ENCODE results near the gene PJA2. TPM values are rescaled to one million over a fixed set of nuclear protein-coding genes. Genes with fewer than 3 reads are reported as not detected.

PJA2 gene
- polyA plus RNA-seq, 2 of the 4 experiments (the other 2 are of a cell fraction): 24.9 to 56.5 TPM

- ATAC-seq (no peak), FAIRE-seq (no peak), DNase-seq (ENCODE audit: low read depth in 1 of 2, low spot score in 1 of 2) (no peak)
- TF ChIP-seq MYC (IDR thresholded peaks at IDR 0.05; ENCODE audit: borderline replicate concordance, low read length): no peak
- TF ChIP-seq RARB (CRISPR knock-in tag; IDR thresholded peaks at IDR 0.05): no peak
- Histone ChIP-seq H3K9me3 (no peaks in the 10 kb centered on the region), H3K4me3 (no peak overlapping the region), H3K27ac (no peak overlapping the region), H3K4me2 (no peak overlapping the region), H3K4me1 (no peaks in the 10 kb centered on the region)
- ChIA-PET CTCF (interaction anchor here (0.7 kb wide), 1 partner anchor 12 kb away, joined by 3 read pairs; no protein-coding TSS in a partner anchor), POLR2A (no interaction called here)
- WGBS (ENCODE audit: missing lambda C conversion rate): 38% methylated on average over 3 of the region's 3 CpGs
Observed at GRCh38 chr5:109310315-109310714, 99.5 kb downstream of the PJA2 start.

GRCh38 chr5:109309326-109310063 lies 100.3 kb downstream of the PJA2 start:
- ATAC-seq: no peak
- no peak overlapping the region for H3K4me2 ChIP-seq
- 21% methylated on average over 5 of the region's 5 CpGs for WGBS (ENCODE audit: missing lambda C conversion rate)
- H3K4me3 ChIP-seq: no peak overlapping the region
- no peak for FAIRE-seq
- H3K9me3 ChIP-seq: no peaks in the 10 kb centered on the region
- no peak for TF ChIP-seq RNF2 (IDR thresholded peaks at IDR 0.05; ENCODE audit: borderline replicate concordance, low read depth)
- no peak for TF ChIP-seq ZFP36 (IDR thresholded peaks at IDR 0.05; ENCODE audit: borderline replicate concordance, partially characterized antibody)
- no peak for TF ChIP-seq HEYL (CRISPR knock-in tag; IDR thresholded peaks at IDR 0.05)
- TF ChIP-seq NPAS2 (CRISPR knock-in tag; IDR thresholded peaks at IDR 0.05; ENCODE audit: borderline replicate concordance): no peak
- TF ChIP-seq FOSL2 (IDR thresholded peaks at IDR 0.05): no peak
- no peak for TF ChIP-seq FOSL2 (CRISPR knock-in tag; IDR thresholded peaks at IDR 0.05)
- no peak for TF ChIP-seq FOXS1 (CRISPR knock-in tag; IDR thresholded peaks at IDR 0.05)
- no peak for TF ChIP-seq MAX (IDR thresholded peaks at IDR 0.05)
- no peak for DNase-seq (ENCODE audit: low read depth in 1 of 2, low spot score in 1 of 2)
- H3K4me1 ChIP-seq: no peaks in the 10 kb centered on the region
- ChIA-PET CTCF (interaction anchor here (0.7 kb wide), 1 partner anchor 13 kb away, joined by 3 read pairs; no protein-coding TSS in a partner anchor), POLR2A (no interaction called here)
- no peak overlapping the region for H3K27ac ChIP-seq

GRCh38 chr5:109307951-109308350 lies 101.8 kb downstream of the PJA2 start:
- POLR2A ChIA-PET: no interaction called here
- no peak for FAIRE-seq

GRCh38 chr5:109307456-109307855 lies 102.3 kb downstream of the PJA2 start:
- Histone ChIP-seq H3K9me3 (no peaks in the 10 kb centered on the region), H3K4me1 (no peaks in the 10 kb centered on the region), H3K4me2 (no peak overlapping the region), H3K27ac (no peak overlapping the region), H3K4me3 (no peak overlapping the region)
- DNase-seq (ENCODE audit: low read depth in 1 of 2, low spot score in 1 of 2) (no peak), FAIRE-seq (no peak), ATAC-seq (no peak)
- POLR2A ChIA-PET: no interaction called here
- CTCF ChIA-PET: interaction anchor here (0.6 kb wide), 1 partner anchor 406 kb away, joined by 4 read pairs; no protein-coding TSS in a partner anchor
- TF ChIP-seq SREBF2 (IDR thresholded peaks at IDR 0.05): no peak
- WGBS (ENCODE audit: missing lambda C conversion rate): 18% methylated on average over 4 of the region's 4 CpGs

More at GRCh38 chr5:109307951-109308350, 101.8 kb downstream of the PJA2 start:
- 65% methylated on average over 3 of the region's 3 CpGs for WGBS (ENCODE audit: missing lambda C conversion rate)
- TF ChIP-seq CBX8 (IDR thresholded peaks at IDR 0.05) (no peak), NR3C1 (IDR thresholded peaks at IDR 0.05) (no peak), CHD4 (IDR thresholded peaks at IDR 0.05; ENCODE audit: borderline replicate concordance) (no peak), ZFP36 (IDR thresholded peaks at IDR 0.05; ENCODE audit: borderline replicate concordance, partially characterized antibody) (no peak), HOXA7 (CRISPR knock-in tag; IDR thresholded peaks at IDR 0.05) (no peak), CBX2 (IDR thresholded peaks at IDR 0.05; ENCODE audit: borderline replicate concordance, low read depth) (no peak), BCL3 (IDR thresholded peaks at IDR 0.05) (no peak), SREBF2 (IDR thresholded peaks at IDR 0.05) (no peak), TP53 (CRISPR knock-in tag; IDR thresholded peaks at IDR 0.05) (no peak), POLR2AphosphoS2 (conservative IDR thresholded peaks at IDR 0.05; ENCODE audit: low read length) (no peak), RAD21 (conservative IDR thresholded peaks at IDR 0.05 in 1 of 2, IDR thresholded peaks at IDR 0.05 in 1 of 2) (no peak)
- ATAC-seq (no peak), DNase-seq (ENCODE audit: low read depth in 1 of 2, low spot score in 1 of 2) (no peak)
- Histone ChIP-seq H3K4me1 (no peaks in the 10 kb centered on the region), H3K4me2 (no peak overlapping the region), H3K9me3 (no peaks in the 10 kb centered on the region), H3K27ac (no peak overlapping the region), H3K4me3 (no peak overlapping the region)
- CTCF ChIA-PET: no interaction called here
